ENCODE measurements around the gene GRIK4.
"Not testable (repeated sequence)": the region's sequence is repeated elsewhere in the genome, so short reads cannot be mapped to it uniquely, and the experiment has no call there.

Gene GRIK4

GRCh38 chr11:121012091-121012490 is 500.5 kb downstream of the GRIK4 start:
- Histone ChIP-seq H3K27ac (no peak overlapping the region), H3K79me2 (ENCODE audit: insufficient read depth, low read depth) (no peaks in the 10 kb centered on the region), H3K4me3 (IDR thresholded peaks at IDR 0.05; ENCODE audit: insufficient read depth, low read depth, low read length) (no peak overlapping the region), H3K36me3 (ENCODE audit: insufficient read depth) (no peaks in the 10 kb centered on the region), H2AFZ (ENCODE audit: low read depth) (no peak overlapping the region), H4K20me1 (ENCODE audit: insufficient read depth) (no peaks in the 10 kb centered on the region), H3K27me3 (ENCODE audit: insufficient read depth, low read depth) (no peaks in the 10 kb centered on the region), H3K4me1 (ENCODE audit: low read depth, poor library complexity, severe bottlenecking) (no peaks in the 10 kb centered on the region), H3K4me2 (no peak overlapping the region), H3K9ac (no peak overlapping the region)
- no peak for TF ChIP-seq CTCF (conservative IDR thresholded peaks at IDR 0.05; ENCODE audit: low read depth, low read length)

- Histone ChIP-seq H3K9ac (no peak overlapping the region), H4K20me1 (ENCODE audit: insufficient read depth) (no peaks in the 10 kb centered on the region), H3K4me1 (ENCODE audit: low read depth, poor library complexity, severe bottlenecking) (no peaks in the 10 kb centered on the region), H3K79me2 (ENCODE audit: insufficient read depth, low read depth) (no peaks in the 10 kb centered on the region), H3K27me3 (ENCODE audit: insufficient read depth, low read depth) (no peaks in the 10 kb centered on the region), H3K4me2 (no peak overlapping the region), H3K36me3 (ENCODE audit: insufficient read depth) (no peaks in the 10 kb centered on the region), H3K27ac (no peak overlapping the region), H3K4me3 (IDR thresholded peaks at IDR 0.05; ENCODE audit: insufficient read depth, low read depth, low read length) (no peak overlapping the region), H2AFZ (ENCODE audit: low read depth) (no peak overlapping the region)
- no peak for TF ChIP-seq CTCF (conservative IDR thresholded peaks at IDR 0.05; ENCODE audit: low read depth, low read length)
Observed at GRCh38 chr11:121018746-121019145, 507.2 kb downstream of the GRIK4 start.

GRCh38 chr11:121021718-121022117 is 510.2 kb downstream of the GRIK4 start:
- not testable (repeated sequence) for H3K4me3 ChIP-seq (IDR thresholded peaks at IDR 0.05; ENCODE audit: insufficient read depth, low read depth, low read length); H3K27me3 ChIP-seq (ENCODE audit: insufficient read depth, low read depth); H3K36me3 ChIP-seq (ENCODE audit: insufficient read depth); H3K9ac ChIP-seq; H3K4me1 ChIP-seq (ENCODE audit: low read depth, poor library complexity, severe bottlenecking); H3K4me2 ChIP-seq; H4K20me1 ChIP-seq (ENCODE audit: insufficient read depth); H3K27ac ChIP-seq; H2AFZ ChIP-seq (ENCODE audit: low read depth); H3K79me2 ChIP-seq (ENCODE audit: insufficient read depth, low read depth)

GRCh38 chr11:121023848-121024751 is 512.6 kb downstream of the GRIK4 start, which contains the start of gene TBCEL:
TBCEL (plus strand) TSS chr11:121024102; CDS start chr11:121045691, 21,589 bp downstream.
- H3K4me2 ChIP-seq: peak within 1 kb of the TSS; percentile 71
- no peaks in the 10 kb centered on the region for H4K20me1 ChIP-seq (ENCODE audit: insufficient read depth)
- no peaks in the 10 kb centered on the region for H3K36me3 ChIP-seq (ENCODE audit: insufficient read depth)
- no peak within 1 kb of the TSS for H3K4me3 ChIP-seq (IDR thresholded peaks at IDR 0.05; ENCODE audit: insufficient read depth, low read depth, low read length)
- no peak for TF ChIP-seq CTCF (conservative IDR thresholded peaks at IDR 0.05; ENCODE audit: low read depth, low read length)
- H3K4me1 ChIP-seq (ENCODE audit: low read depth, poor library complexity, severe bottlenecking): peaks cover 9% of the 10 kb centered on the region
- H3K27ac ChIP-seq: no peak within 1 kb of the TSS
- H3K79me2 ChIP-seq (ENCODE audit: insufficient read depth, low read depth): peaks cover 5% of the 10 kb centered on the region; the same call in 1 of the 2 replicates
- H3K9ac ChIP-seq: peak within 1 kb of the TSS; percentile 74
- no peaks in the 10 kb centered on the region for H3K27me3 ChIP-seq (ENCODE audit: insufficient read depth, low read depth)
- H2AFZ ChIP-seq (ENCODE audit: low read depth): peak within 1 kb of the TSS; percentile 52

- Histone ChIP-seq H2AFZ (ENCODE audit: low read depth) (no peak overlapping the region), H3K27ac (no peak overlapping the region), H3K79me2 (ENCODE audit: insufficient read depth, low read depth) (peaks cover 5% of the 10 kb centered on the region; the same call in 1 of the 2 replicates), H3K4me1 (ENCODE audit: low read depth, poor library complexity, severe bottlenecking) (peaks cover 9% of the 10 kb centered on the region), H3K36me3 (ENCODE audit: insufficient read depth) (no peaks in the 10 kb centered on the region), H3K4me3 (IDR thresholded peaks at IDR 0.05; ENCODE audit: insufficient read depth, low read depth, low read length) (no peak overlapping the region), H3K9ac (no peak overlapping the region), H4K20me1 (ENCODE audit: insufficient read depth) (no peaks in the 10 kb centered on the region), H3K4me2 (peak overlapping the region; percentile 71), H3K27me3 (ENCODE audit: insufficient read depth, low read depth) (no peaks in the 10 kb centered on the region)
- TF ChIP-seq CTCF (conservative IDR thresholded peaks at IDR 0.05; ENCODE audit: low read depth, low read length): no peak
Observed at GRCh38 chr11:121024989-121025388, 513.4 kb downstream of the GRIK4 start.
